ENCODE results near the gene SFSWAP.

Gene SFSWAP

DNA sequence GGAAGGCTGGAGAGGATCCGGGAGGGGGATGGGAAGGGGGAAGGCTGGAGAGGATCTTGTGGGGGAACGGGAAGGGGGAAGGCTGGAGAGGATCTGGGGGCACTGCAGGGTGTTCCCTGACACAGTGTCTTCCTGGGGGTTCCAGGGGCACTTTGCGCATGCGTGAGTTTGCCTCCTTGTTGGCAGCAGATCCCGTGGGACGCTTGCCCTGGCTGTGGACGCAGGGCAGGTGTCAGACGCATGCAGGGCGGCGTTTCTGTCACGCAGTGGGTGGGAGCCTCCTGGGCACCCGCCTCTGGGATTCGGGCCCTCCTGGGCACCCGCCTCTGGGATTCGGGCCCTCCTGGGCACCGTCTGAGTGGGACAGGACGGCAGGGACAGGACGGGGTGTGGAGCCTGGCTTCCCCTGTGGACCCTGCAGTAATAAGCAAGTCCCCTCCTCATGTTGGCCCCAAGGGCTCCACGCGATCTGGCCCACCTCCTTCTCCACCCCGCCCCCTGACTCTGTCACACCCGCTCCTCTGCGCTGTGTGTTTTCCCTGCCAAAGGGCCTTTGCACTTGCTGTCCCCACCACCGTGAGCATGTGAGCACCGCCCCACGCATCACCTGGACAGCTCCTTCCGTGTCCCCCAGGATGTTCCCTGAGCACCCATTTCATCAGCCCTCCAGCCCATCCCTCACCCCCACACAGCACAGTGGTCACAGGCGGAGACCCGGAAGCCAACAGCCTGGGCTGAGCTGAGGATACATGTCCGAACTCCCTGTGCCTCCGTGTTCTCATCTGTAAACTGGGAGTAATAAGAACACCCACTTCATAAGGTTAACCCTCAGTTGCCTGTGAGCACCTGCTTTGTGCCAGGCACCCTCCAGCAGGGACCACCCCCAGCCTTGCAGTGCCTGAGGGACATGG is 121.7 kb downstream of the SFSWAP start:
- POLR2A ChIA-PET (ENCODE audit: low non-redundant PET), result no interaction called here
- DNase-seq (ENCODE audit: low spot score), result no peak
- no peak overlapping the region for H3K27ac ChIP-seq
- TF ChIP-seq, protein P1, sequence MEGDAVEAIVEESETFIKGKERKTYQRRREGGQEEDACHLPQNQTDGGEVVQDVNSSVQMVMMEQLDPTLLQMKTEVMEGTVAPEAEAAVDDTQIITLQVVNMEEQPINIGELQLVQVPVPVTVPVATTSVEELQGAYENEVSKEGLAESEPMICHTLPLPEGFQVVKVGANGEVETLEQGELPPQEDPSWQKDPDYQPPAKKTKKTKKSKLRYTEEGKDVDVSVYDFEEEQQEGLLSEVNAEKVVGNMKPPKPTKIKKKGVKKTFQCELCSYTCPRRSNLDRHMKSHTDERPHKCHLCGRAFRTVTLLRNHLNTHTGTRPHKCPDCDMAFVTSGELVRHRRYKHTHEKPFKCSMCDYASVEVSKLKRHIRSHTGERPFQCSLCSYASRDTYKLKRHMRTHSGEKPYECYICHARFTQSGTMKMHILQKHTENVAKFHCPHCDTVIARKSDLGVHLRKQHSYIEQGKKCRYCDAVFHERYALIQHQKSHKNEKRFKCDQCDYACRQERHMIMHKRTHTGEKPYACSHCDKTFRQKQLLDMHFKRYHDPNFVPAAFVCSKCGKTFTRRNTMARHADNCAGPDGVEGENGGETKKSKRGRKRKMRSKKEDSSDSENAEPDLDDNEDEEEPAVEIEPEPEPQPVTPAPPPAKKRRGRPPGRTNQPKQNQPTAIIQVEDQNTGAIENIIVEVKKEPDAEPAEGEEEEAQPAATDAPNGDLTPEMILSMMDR (conservative IDR thresholded peaks at IDR 0.05; ENCODE audit: low read depth), result no peak
- CTCF ChIA-PET, result no interaction called here

DNA sequence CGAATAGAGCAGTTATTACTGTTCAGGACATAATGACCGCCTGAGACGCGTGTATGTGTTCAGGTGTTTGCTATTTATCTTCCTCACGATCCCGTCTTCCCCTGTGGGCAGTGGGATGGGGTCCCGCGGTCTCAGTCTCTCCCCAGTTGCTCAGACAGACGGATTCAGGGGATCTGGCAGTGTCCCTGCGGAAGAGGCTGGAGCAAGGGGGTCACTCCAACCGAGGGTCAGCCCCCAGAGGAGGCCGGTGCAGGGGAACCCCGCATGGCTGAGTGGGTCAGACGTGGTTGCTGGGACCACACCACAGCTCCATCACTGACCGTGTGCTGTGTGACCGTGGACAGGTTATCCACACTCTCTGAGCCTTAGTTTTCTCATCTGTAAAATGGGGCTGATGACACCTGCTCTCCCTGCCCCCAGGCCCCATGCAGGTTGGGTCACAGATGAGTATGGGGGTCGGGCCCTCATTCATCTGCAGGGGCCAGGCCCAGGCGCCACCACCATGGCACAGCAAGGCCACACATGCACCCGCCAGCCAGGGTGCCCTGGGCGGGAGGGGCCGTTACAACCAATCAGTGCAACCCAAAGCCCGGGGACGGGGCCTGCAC is 122.5 kb downstream of the SFSWAP start:
- no peak overlapping the region for H3K27ac ChIP-seq
- CTCF ChIA-PET, result interaction anchor here (0.7 kb wide), 1 partner anchor 38 kb away, joined by 4 read pairs; no protein-coding TSS in a partner anchor
- TF ChIP-seq, protein P1 (conservative IDR thresholded peaks at IDR 0.05; ENCODE audit: low read depth), result no peak
- POLR2A ChIA-PET (ENCODE audit: low non-redundant PET), result no interaction called here
- no peak for DNase-seq (ENCODE audit: low spot score)

DNA sequence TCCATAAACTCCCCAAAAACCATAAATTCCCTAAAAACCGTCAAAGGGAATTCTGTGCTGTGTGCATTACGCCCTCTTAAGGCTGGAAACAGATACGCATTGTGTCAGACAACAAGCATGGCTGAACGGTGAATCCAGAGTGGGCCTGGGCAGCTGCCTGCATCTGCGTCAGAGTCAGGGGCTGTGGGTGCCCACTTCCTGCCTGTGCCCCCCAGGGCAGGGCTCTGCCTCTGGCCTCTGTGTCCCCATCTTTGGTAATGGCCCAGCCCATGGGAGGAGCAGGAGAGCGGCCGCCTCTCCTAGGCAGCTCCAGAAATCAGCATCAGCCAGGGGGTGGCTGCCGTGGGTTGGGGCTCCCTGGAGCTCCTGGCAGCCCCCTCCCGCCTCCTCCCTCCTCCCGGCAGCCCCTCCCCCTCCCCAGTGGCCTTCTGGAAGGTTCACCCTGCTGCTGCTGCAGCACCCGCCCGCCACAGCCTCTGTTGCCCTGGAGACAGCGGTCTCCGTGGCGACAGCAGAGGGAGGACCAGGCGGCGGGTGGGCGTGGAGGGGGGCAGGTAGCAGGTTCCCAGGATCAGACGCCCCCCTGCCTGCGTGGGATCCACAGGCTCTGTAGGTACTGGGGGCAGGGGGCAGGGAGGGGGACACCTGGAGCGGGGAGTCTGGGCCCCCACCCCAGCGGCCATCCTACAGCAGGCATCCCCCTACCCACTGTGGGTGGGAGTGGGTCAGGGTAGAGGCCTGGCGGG is 123.2 kb downstream of the SFSWAP start:
- no peak overlapping the region for H3K27ac ChIP-seq
- CTCF ChIA-PET, result interaction anchor here (0.7 kb wide), 1 partner anchor 39 kb away, joined by 4 read pairs; no protein-coding TSS in a partner anchor
- no peak for DNase-seq (ENCODE audit: low spot score)
- POLR2A ChIA-PET (ENCODE audit: low non-redundant PET), result no interaction called here
- TF ChIP-seq, protein P1 (conservative IDR thresholded peaks at IDR 0.05; ENCODE audit: low read depth), result peak; percentile 46

DNA sequence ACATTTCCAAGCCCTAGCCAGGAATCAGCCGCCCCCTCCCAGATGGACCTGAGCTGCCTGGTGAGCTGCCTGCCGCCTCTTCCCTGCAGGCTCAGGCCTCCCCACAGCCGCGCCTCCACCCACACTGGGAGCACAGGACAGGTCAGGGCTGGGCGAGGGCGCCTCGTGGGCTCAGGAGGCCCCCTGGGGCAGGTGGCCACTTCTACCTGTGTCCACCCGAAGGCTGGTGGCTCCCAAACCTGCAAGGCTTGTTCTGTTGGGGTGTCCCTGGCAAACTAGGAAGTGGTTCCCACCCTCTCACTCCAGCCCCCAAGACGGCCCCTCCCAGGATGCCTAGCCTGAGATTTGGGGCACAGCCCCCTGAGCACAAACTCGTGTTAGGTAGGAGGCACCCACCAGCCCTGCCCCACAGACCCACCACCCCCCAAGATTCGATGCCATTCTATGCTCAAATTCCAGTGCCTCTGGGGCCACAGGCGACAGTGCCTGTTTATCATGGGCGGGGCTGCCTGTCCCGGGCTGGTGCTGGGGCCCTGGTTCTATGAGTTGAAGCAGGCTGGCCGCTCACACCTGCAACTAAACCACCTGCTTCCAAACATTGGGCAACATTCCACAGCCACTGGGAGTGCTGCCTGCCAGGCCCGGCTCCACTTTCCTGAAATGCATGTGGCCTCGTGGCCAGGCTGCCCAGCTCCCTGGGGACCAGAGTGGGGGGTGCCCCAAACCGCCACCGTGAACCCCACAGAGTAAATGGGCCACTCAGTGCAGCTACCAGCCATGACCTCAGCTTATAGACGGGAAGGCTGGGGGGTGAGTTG is 124.1 kb downstream of the SFSWAP start:
- TF ChIP-seq, protein P1 (conservative IDR thresholded peaks at IDR 0.05; ENCODE audit: low read depth), result no peak
- ChIA-PET POLR2A (ENCODE audit: low non-redundant PET) (no interaction called here), CTCF (interaction anchor here (0.7 kb wide), 1 partner anchor 266 kb away, joined by 4 read pairs; no protein-coding TSS in a partner anchor)
- no peak overlapping the region for H3K27ac ChIP-seq
- DNase-seq (ENCODE audit: low spot score), result no peak

DNA sequence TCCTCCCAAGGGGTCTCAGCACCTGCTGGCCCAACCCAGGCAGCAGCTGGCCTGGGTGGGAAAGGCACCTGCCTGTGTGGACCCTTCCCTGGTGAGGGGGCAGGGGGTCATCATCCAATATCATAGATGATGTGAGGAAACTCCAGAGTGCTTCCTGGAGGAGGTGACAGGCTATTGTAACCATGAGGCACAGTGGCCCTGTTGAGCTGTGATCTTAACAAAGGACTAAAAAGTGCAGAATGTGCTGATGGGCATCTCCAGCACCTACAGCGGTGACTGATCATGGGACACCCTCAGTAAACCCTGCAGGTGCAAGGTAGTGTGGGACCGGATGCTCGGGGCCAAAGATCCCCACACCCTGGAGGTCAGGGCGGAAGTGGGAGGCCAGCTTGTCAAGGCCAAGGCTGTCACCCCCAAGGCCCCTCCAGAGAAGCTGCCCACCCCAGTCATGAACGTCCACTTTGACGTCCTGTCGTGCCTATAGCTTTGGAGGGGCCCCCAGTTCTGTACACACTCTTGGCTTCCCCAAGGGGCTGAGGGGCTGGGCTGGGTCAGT is 124.8 kb downstream of the SFSWAP start:
- CTCF ChIA-PET, result interaction anchor here (0.6 to 1.4 kb wide), 10 partner anchors 10 to 1055 kb away, joined by 3 to 7 read pairs (median 5); no protein-coding TSS in a partner anchor
- H3K27ac ChIP-seq, result no peak overlapping the region
- no peak for DNase-seq (ENCODE audit: low spot score)
- TF ChIP-seq, protein P1 (conservative IDR thresholded peaks at IDR 0.05; ENCODE audit: low read depth), result no peak
- POLR2A ChIA-PET (ENCODE audit: low non-redundant PET), result no interaction called here
